GM13976 (cell line): ENCODE results near the gene LETM1.

ENCODE experiments used
- DNase-seq: peaks from one replicate; pipeline ENCODE4 v3.0.0; 2012; ENCODE audit warnings: low spot score
- CTCF ChIP-seq: IDR thresholded peaks from 2 replicates; pipeline ENCODE4 v1.5.1; 2012; ENCODE audit warnings: borderline replicate concordance, mild to moderate bottlenecking; ENCODE audit not compliant: insufficient read depth; ENCODE audit errors: extremely low read depth, missing control alignments, control extremely low read depth
- in situ Hi-C: fragments of 300-500 bp; cut with MboI; formaldehyde crosslinking; loops from one replicate; pipeline ENCODE4 v1.12.0; 2022; ENCODE audit warnings: low sequenced_read_pairs, mixed read lengths, inconsistent platforms; ENCODE audit not compliant: unreplicated experiment

Gene LETM1

GRCh38 chr4:1784395-1784788 is 71.6 kb downstream of the LETM1 start:
- no peak for DNase-seq
- in situ Hi-C loops: no loop called here
- no peak for TF ChIP-seq CTCF

DNA sequence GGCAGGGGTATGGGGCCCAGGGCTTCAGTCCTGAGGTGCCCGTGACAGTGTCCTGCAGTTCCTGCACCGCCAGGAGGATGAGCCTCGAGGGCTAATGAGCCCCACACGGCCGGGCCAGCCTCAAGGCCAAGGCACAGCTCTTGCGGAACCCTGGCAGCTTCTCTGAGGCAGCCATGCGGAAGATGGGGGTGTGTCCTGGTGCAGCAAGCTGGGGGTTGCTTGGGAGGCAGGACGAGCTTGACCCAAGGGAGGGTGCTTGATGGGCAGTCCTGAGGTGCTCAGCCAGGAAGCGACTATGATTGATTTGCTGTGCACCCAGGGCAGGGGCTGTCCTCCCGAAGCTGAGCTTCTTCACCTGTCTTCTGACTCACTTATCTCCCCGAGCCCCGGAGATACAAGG is 72.0 kb downstream of the LETM1 start:
- no peak for DNase-seq
- no peak for TF ChIP-seq CTCF
- in situ Hi-C loops: no loop called here

GRCh38 chr4:1783015-1783414 is 72.9 kb downstream of the LETM1 start:
- no peak for TF ChIP-seq CTCF
- no peak for DNase-seq
- in situ Hi-C loops: no loop called here

GRCh38 chr4:1780435-1780834 is 75.5 kb downstream of the LETM1 start:
- in situ Hi-C loops: no loop called here
- no peak for TF ChIP-seq CTCF
- DNase-seq: no peak

- in situ Hi-C loops: no loop called here
- no peak for DNase-seq
- TF ChIP-seq CTCF: no peak
Observed at GRCh38 chr4:1779588-1780382, 76.2 kb downstream of the LETM1 start.

GRCh38 chr4:1778642-1779392 is 77.1 kb downstream of the LETM1 start:
- no peak for TF ChIP-seq CTCF
- in situ Hi-C loops: no loop called here
- DNase-seq: no peak
